C4-2B (cell line): ENCODE results near the gene SDR39U1.

Experiments used
- ZFX ChIP-seq: fragments of 450-650 bp; IDR thresholded peaks from 2 replicates; pipeline ENCODE4 v1.6.1; 2017
- TF ChIP-seq, protein P1 (sequence below): fragments of 450-650 bp; conservative IDR thresholded peaks from 2 replicates; pipeline ENCODE4 v1.5.1; 2017; ENCODE audit warnings: mild to moderate bottlenecking

DNA sequence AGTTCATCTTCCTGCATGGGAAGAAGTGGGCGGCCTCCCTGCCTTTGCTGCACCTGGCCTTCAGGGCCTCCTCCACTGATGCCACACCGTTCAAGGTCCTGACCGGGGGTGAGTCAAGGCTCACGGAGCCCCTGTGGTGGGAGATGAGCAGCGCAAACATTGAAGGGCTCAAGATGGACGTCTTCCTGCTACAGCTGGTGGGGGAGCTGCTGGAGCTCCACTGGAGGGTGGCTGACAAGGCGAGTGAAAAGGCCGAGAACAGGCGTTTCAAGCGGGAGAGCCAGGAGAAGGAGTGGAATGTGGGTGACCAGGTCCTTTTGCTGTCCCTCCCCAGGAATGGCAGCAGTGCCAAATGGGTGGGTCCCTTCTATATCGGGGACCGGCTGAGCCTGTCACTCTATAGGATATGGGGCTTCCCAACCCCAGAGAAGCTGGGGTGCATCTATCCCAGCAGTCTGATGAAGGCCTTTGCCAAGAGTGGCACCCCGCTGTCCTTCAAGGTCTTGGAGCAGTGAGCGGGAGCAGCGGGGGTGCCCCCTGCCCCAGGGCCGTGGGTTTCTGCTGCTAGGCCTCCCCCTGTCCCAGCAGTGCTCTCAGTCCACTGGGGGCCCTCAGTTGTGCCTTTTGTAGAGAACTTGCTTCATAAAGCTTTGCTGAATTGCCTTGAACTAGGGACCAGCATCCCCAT, 25.5 kb downstream of the SDR39U1 start:
- TF ChIP-seq, protein P1, sequence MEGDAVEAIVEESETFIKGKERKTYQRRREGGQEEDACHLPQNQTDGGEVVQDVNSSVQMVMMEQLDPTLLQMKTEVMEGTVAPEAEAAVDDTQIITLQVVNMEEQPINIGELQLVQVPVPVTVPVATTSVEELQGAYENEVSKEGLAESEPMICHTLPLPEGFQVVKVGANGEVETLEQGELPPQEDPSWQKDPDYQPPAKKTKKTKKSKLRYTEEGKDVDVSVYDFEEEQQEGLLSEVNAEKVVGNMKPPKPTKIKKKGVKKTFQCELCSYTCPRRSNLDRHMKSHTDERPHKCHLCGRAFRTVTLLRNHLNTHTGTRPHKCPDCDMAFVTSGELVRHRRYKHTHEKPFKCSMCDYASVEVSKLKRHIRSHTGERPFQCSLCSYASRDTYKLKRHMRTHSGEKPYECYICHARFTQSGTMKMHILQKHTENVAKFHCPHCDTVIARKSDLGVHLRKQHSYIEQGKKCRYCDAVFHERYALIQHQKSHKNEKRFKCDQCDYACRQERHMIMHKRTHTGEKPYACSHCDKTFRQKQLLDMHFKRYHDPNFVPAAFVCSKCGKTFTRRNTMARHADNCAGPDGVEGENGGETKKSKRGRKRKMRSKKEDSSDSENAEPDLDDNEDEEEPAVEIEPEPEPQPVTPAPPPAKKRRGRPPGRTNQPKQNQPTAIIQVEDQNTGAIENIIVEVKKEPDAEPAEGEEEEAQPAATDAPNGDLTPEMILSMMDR, result no peak
- TF ChIP-seq ZFX, result no peak
